ENCODE measurements around the gene DNHD1. TPM values are rescaled to one million over a fixed set of nuclear protein-coding genes. Genes with fewer than 3 reads are reported as not detected.

The DNHD1 gene
- total RNA-seq, 1 donor from 2014 or later = 5.0 TPM

DNA sequence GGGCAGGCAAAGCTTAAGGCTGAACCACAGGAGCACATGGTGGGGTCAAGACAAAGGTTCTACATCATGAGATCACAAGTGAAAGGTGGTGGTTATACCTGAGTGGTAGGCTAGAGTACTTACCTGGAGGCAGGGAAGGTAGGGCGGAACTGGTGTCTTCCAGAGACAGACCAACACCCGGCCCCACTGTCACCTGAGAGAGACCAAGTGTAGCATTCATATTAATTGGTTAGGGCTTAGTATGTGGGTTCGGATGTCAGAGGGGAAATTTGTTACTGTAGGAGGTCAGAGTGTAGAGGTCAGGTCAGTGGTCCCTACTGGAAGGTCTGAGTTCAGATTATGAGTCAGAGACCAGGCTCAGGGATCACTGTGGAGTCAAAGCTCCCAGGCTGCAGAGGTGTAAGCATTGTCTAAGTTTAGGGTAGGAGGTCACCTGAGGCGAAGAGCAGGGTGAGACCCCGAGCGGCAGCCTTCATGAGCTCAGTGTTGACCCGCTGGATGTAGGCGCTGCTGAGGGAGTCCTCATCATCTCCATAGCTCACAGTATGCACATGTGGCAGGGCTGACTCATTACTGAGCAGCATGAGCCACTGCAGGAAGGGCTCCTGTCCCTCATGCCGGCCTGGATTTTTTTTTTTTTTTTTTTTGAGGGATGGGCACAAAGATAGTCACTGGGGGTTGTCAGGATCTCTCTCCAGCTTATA is 119.0 kb downstream of the DNHD1 start:
- Histone ChIP-seq H3K4me3 (no peak overlapping the region), H3K4me2 (no peak overlapping the region), H4K20me1 (ENCODE audit: low read depth) (peaks cover 4% of the 10 kb centered on the region), H3K36me3 (no peaks in the 10 kb centered on the region), H2AFZ (replicated peaks) (no peak overlapping the region), H3K9me3 (ENCODE audit: low read depth) (no peaks in the 10 kb centered on the region), H3F3A (ENCODE audit: low read depth) (peaks cover 30% of the 10 kb centered on the region), H3K79me2 (ENCODE audit: low read depth) (peaks cover 13% of the 10 kb centered on the region), H3K27ac (no peak overlapping the region), H3K27me3 (no peaks in the 10 kb centered on the region), H3K9ac (no peak overlapping the region), H3K4me1 (peaks cover 24% of the 10 kb centered on the region)
- peaks cover 5% of the 10 kb centered on the region for H3K4me1 Mint-ChIP-seq
- TF ChIP-seq, protein P1, sequence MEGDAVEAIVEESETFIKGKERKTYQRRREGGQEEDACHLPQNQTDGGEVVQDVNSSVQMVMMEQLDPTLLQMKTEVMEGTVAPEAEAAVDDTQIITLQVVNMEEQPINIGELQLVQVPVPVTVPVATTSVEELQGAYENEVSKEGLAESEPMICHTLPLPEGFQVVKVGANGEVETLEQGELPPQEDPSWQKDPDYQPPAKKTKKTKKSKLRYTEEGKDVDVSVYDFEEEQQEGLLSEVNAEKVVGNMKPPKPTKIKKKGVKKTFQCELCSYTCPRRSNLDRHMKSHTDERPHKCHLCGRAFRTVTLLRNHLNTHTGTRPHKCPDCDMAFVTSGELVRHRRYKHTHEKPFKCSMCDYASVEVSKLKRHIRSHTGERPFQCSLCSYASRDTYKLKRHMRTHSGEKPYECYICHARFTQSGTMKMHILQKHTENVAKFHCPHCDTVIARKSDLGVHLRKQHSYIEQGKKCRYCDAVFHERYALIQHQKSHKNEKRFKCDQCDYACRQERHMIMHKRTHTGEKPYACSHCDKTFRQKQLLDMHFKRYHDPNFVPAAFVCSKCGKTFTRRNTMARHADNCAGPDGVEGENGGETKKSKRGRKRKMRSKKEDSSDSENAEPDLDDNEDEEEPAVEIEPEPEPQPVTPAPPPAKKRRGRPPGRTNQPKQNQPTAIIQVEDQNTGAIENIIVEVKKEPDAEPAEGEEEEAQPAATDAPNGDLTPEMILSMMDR (IDR thresholded peaks at IDR 0.05) = no peak
- no peak for TF ChIP-seq EZH2phosphoT487 (IDR thresholded peaks at IDR 0.05)
- TF ChIP-seq EZH2 (IDR thresholded peaks at IDR 0.05) = no peak
- H3K9me3 Mint-ChIP-seq = no peaks in the 10 kb centered on the region
- H3K4me3 Mint-ChIP-seq = no peak overlapping the region
- H3K27me3 Mint-ChIP-seq (ENCODE audit: insufficient read depth, low read depth) = peaks cover 4% of the 10 kb centered on the region
- no peak overlapping the region for H3K27ac Mint-ChIP-seq
- peaks cover 9% of the 10 kb centered on the region for H3K36me3 Mint-ChIP-seq
- no peak for DNase-seq (ENCODE audit: low spot score)

DNA sequence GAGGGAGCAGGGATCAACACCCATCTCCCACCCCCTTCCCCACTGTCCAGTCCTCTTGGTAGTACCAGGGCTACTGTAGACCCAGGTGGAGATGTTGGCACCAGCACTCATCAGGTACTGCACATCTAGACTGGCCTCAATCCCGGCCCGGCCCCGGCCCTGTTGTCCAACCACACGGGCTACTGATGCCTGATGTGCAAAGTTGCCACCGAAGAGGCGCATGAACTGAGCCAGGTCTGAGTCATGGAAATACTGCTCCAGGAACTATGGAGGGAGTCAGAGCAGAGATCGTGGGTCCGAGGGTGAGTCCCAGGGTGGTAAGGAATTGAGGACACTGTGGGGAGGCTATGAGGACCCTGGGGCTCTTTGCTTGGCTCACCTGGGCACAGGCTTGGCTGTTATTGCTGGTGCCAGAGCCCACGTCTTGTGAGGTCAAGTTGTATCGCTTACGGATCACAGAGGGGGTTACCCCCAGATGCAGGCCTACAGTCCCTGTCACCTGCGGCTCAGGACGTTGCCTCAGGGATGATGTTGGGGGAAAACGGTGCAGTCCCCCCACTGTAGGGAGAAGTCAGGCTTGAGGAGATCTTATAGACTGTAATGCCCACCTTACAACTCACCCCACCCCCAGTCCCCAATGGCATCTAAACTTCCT is 119.6 kb downstream of the DNHD1 start:
- no peaks in the 10 kb centered on the region for H3K9me3 Mint-ChIP-seq
- H3K27ac Mint-ChIP-seq = no peak overlapping the region
- Histone ChIP-seq H3K4me2 (no peak overlapping the region), H2AFZ (replicated peaks) (no peak overlapping the region), H3K36me3 (no peaks in the 10 kb centered on the region), H3K4me1 (peaks cover 26% of the 10 kb centered on the region), H3K4me3 (no peak overlapping the region), H3K9me3 (ENCODE audit: low read depth) (no peaks in the 10 kb centered on the region), H3K9ac (no peak overlapping the region), H3K79me2 (ENCODE audit: low read depth) (peaks cover 6% of the 10 kb centered on the region), H3K27ac (no peak overlapping the region), H3F3A (ENCODE audit: low read depth) (peaks cover 30% of the 10 kb centered on the region), H4K20me1 (ENCODE audit: low read depth) (no peaks in the 10 kb centered on the region), H3K27me3 (no peaks in the 10 kb centered on the region)
- H3K4me3 Mint-ChIP-seq = peak overlapping the region; percentile 52
- DNase-seq (ENCODE audit: low spot score) = no peak
- H3K27me3 Mint-ChIP-seq (ENCODE audit: insufficient read depth, low read depth) = no peaks in the 10 kb centered on the region
- peaks cover 6% of the 10 kb centered on the region for H3K36me3 Mint-ChIP-seq
- TF ChIP-seq EZH2phosphoT487 (IDR thresholded peaks at IDR 0.05) (no peak), EZH2 (IDR thresholded peaks at IDR 0.05) (no peak)
- TF ChIP-seq, protein P1 (IDR thresholded peaks at IDR 0.05) = no peak
- H3K4me1 Mint-ChIP-seq = no peaks in the 10 kb centered on the region

DNA sequence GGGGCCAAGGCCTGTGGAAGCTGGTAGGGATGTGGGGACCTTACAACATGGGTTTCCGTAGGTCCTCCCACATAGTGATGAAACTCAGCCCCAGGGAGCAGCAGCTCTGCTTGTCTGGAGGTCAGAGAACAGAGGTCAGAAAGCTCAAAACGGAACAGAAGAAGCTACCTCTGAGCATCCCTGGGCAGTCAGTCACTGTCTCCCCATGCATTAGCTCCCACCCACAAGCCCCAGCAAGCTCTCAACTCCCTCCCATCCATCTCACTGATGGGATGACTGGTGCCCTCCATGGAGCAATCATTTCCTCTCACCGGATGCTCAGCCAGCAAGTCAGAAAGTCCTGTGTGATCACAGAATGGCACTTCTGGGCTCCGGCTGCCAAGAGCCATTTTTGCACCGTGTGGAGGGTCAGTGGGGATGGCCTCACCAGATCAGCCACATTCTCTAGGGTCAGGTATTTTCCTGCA is 120.3 kb downstream of the DNHD1 start:
- H3K4me2 ChIP-seq = no peak overlapping the region
- H3K4me3 Mint-ChIP-seq = peak overlapping the region; percentile 19

More for the DNA sequence above, 120.3 kb downstream of the DNHD1 start:
- Histone ChIP-seq H3K36me3 (no peaks in the 10 kb centered on the region), H3K4me1 (peaks cover 26% of the 10 kb centered on the region), H2AFZ (replicated peaks) (no peak overlapping the region), H4K20me1 (ENCODE audit: low read depth) (no peaks in the 10 kb centered on the region), H3K9me3 (ENCODE audit: low read depth) (no peaks in the 10 kb centered on the region), H3F3A (ENCODE audit: low read depth) (peaks cover 27% of the 10 kb centered on the region), H3K79me2 (ENCODE audit: low read depth) (peaks cover 4% of the 10 kb centered on the region), H3K9ac (no peak overlapping the region), H3K27ac (no peak overlapping the region), H3K4me3 (no peak overlapping the region), H3K27me3 (no peaks in the 10 kb centered on the region)
- H3K27ac Mint-ChIP-seq = no peak overlapping the region
- H3K4me1 Mint-ChIP-seq = no peaks in the 10 kb centered on the region
- H3K9me3 Mint-ChIP-seq = no peaks in the 10 kb centered on the region
- H3K27me3 Mint-ChIP-seq (ENCODE audit: insufficient read depth, low read depth) = no peaks in the 10 kb centered on the region
- TF ChIP-seq EZH2 (IDR thresholded peaks at IDR 0.05) (no peak), EZH2phosphoT487 (IDR thresholded peaks at IDR 0.05) (no peak)
- TF ChIP-seq, protein P1 (IDR thresholded peaks at IDR 0.05) = no peak
- no peak for DNase-seq (ENCODE audit: low spot score)
- peaks cover 6% of the 10 kb centered on the region for H3K36me3 Mint-ChIP-seq

Data from neural progenitor cell (in vitro differentiated cells).